HEK293 (cell line): ENCODE data around the gene WDR70.
A peak's percentile ranks its signal among the peaks of the same experiment; 100 is the strongest.

ENCODE experiments used
- BCL11A ChIP-seq: fragments of 450-650 bp; formaldehyde crosslinking; IDR thresholded peaks from 2 replicates; pipeline ENCODE4 v1.5.1; 2016; ENCODE audit warnings: low read depth, missing biosample characterization, missing genetic modification characterization
- CTCF ChIP-seq: fragments of 450-650 bp; formaldehyde crosslinking; IDR thresholded peaks from 2 replicates; pipeline ENCODE4 v1.5.1; 2016; ENCODE audit warnings: missing biosample characterization, missing genetic modification characterization
- GLIS2 ChIP-seq: fragments of 450-650 bp; formaldehyde crosslinking; IDR thresholded peaks from 2 replicates; pipeline ENCODE4 v1.5.1; 2016; ENCODE audit warnings: missing biosample characterization, missing genetic modification characterization
- IKZF3 ChIP-seq: fragments of 450-650 bp; IDR thresholded peaks from 2 replicates; pipeline ENCODE4 v1.5.0; 2018; ENCODE audit warnings: missing biosample characterization, mild to moderate bottlenecking, missing genetic modification characterization, moderate library complexity
- INSM2 ChIP-seq: fragments of 450-650 bp; formaldehyde crosslinking; IDR thresholded peaks from 2 replicates; pipeline ENCODE4 v1.5.1; 2016; ENCODE audit warnings: missing biosample characterization, missing genetic modification characterization
- KLF10 ChIP-seq: fragments of 450-650 bp; IDR thresholded peaks from 2 replicates; pipeline ENCODE4 v1.5.1; 2018; ENCODE audit warnings: missing biosample characterization, mild to moderate bottlenecking, missing genetic modification characterization
- OVOL3 ChIP-seq: fragments of 450-650 bp; formaldehyde crosslinking; IDR thresholded peaks from 2 replicates; pipeline ENCODE4 v1.5.1; 2016; ENCODE audit warnings: missing biosample characterization, missing genetic modification characterization
- PRDM10 ChIP-seq: fragments of 450-650 bp; formaldehyde crosslinking; IDR thresholded peaks from 2 replicates; pipeline ENCODE4 v1.5.1; 2016; ENCODE audit warnings: missing biosample characterization, missing genetic modification characterization
- SALL2 ChIP-seq: fragments of 450-650 bp; formaldehyde crosslinking; IDR thresholded peaks from 2 replicates; pipeline ENCODE4 v1.5.0; 2017; ENCODE audit warnings: missing biosample characterization, mild to moderate bottlenecking, missing genetic modification characterization, borderline replicate concordance
- SETDB1 ChIP-seq: IDR thresholded peaks from one replicate; pipeline ENCODE4 v1.6.1; 2017; ENCODE audit warnings: mild to moderate bottlenecking, low read length, moderate library complexity, mixed read lengths; ENCODE audit not compliant: insufficient read length
- SP3 ChIP-seq: fragments of 450-650 bp; formaldehyde crosslinking; IDR thresholded peaks from 2 replicates; pipeline ENCODE4 v1.5.1; 2016; ENCODE audit warnings: missing biosample characterization, missing genetic modification characterization
- ZEB2 ChIP-seq: fragments of 450-650 bp; formaldehyde crosslinking; IDR thresholded peaks from 2 replicates; pipeline ENCODE4 v1.5.1; 2016; ENCODE audit warnings: missing biosample characterization, missing genetic modification characterization
- ZFP3 ChIP-seq: fragments of 450-650 bp; formaldehyde crosslinking; IDR thresholded peaks from 2 replicates; pipeline ENCODE4 v1.5.1; 2016; ENCODE audit warnings: low read depth, missing biosample characterization, missing genetic modification characterization
- ZFP37 ChIP-seq: fragments of 450-650 bp; formaldehyde crosslinking; IDR thresholded peaks from 2 replicates; pipeline ENCODE4 v1.5.1; 2016; ENCODE audit warnings: missing biosample characterization, missing genetic modification characterization
- ZNF121 ChIP-seq: fragments of 450-650 bp; formaldehyde crosslinking; IDR thresholded peaks from 2 replicates; pipeline ENCODE4 v1.5.1; 2016; ENCODE audit warnings: missing biosample characterization, missing genetic modification characterization
- ZNF184 ChIP-seq: fragments of 450-650 bp; IDR thresholded peaks from 2 replicates; pipeline ENCODE4 v1.5.1; 2018; ENCODE audit warnings: missing biosample characterization, mild to moderate bottlenecking, missing genetic modification characterization
- ZNF214 ChIP-seq: fragments of 450-650 bp; formaldehyde crosslinking; IDR thresholded peaks from 2 replicates; pipeline ENCODE4 v1.5.1; 2017; ENCODE audit warnings: missing biosample characterization, mild to moderate bottlenecking, missing genetic modification characterization, borderline replicate concordance
- ZNF221 ChIP-seq: fragments of 450-650 bp; formaldehyde crosslinking; IDR thresholded peaks from 2 replicates; pipeline ENCODE4 v1.5.1; 2017; ENCODE audit warnings: missing biosample characterization, missing genetic modification characterization, borderline replicate concordance
- ZNF23 ChIP-seq: fragments of 450-650 bp; formaldehyde crosslinking; IDR thresholded peaks from 2 replicates; pipeline ENCODE4 v1.5.1; 2016; ENCODE audit warnings: missing biosample characterization, missing genetic modification characterization, borderline replicate concordance
- ZNF394 ChIP-seq: fragments of 450-650 bp; formaldehyde crosslinking; IDR thresholded peaks from 2 replicates; pipeline ENCODE4 v1.5.1; 2016; ENCODE audit warnings: missing biosample characterization, missing genetic modification characterization, mild to moderate bottlenecking, moderate library complexity, borderline replicate concordance
- ZNF518A ChIP-seq: fragments of 450-650 bp; formaldehyde crosslinking; conservative IDR thresholded peaks from 2 replicates; pipeline ENCODE4 v1.5.1; 2016; ENCODE audit warnings: low read depth, missing biosample characterization, missing genetic modification characterization
- ZNF544 ChIP-seq: fragments of 450-650 bp; formaldehyde crosslinking; IDR thresholded peaks from 2 replicates; pipeline ENCODE4 v1.5.0; 2017; ENCODE audit warnings: missing biosample characterization, missing genetic modification characterization
- ZNF561 ChIP-seq: fragments of 450-650 bp; IDR thresholded peaks from 2 replicates; pipeline ENCODE4 v1.5.1; 2018; ENCODE audit warnings: missing biosample characterization, missing genetic modification characterization, borderline replicate concordance
- ZNF704 ChIP-seq: fragments of 450-650 bp; formaldehyde crosslinking; IDR thresholded peaks from 2 replicates; pipeline ENCODE4 v1.5.1; 2016; ENCODE audit warnings: missing biosample characterization, missing genetic modification characterization
- ZXDB ChIP-seq: fragments of 450-650 bp; formaldehyde crosslinking; IDR thresholded peaks from 2 replicates; pipeline ENCODE4 v1.5.1; 2016; ENCODE audit warnings: missing biosample characterization, missing genetic modification characterization

Gene WDR70

GRCh38 chr5:37722236-37723161 lies 343.4 kb downstream of the WDR70 start (continued):
- TF ChIP-seq CTCF (tag by site-specific recombination), result no peak
- no peak; the same call in 1 of the 2 replicates for TF ChIP-seq KLF10 (tag by site-specific recombination)
- no peak for TF ChIP-seq GLIS2 (tag by site-specific recombination)
- TF ChIP-seq ZFP3 (tag by site-specific recombination), result no peak
- TF ChIP-seq SALL2, result no peak
- peak; percentile 91 for TF ChIP-seq ZNF394
- peak; percentile 62; the same call in 1 of the 2 replicates for TF ChIP-seq BCL11A (tag by site-specific recombination)
- peak; percentile 68; the same call in 1 of the 2 replicates for TF ChIP-seq ZNF184 (tag by site-specific recombination)
- TF ChIP-seq SP3, result peak; percentile 30; the same call in 1 of the 2 replicates
- no peak for TF ChIP-seq ZNF121 (tag by site-specific recombination)
- TF ChIP-seq OVOL3 (tag by site-specific recombination), result no peak
- TF ChIP-seq ZNF221 (tag by site-specific recombination), result no peak
- peak; percentile 66; the same call in 1 of the 2 replicates for TF ChIP-seq ZXDB (tag by site-specific recombination)
- TF ChIP-seq IKZF3 (tag by site-specific recombination), result no peak
- no peak for TF ChIP-seq ZNF561
- TF ChIP-seq ZNF214, result no peak
- peak; percentile 100 for TF ChIP-seq INSM2 (tag by site-specific recombination)
- peak; percentile 97 for TF ChIP-seq ZEB2 (tag by site-specific recombination)
- TF ChIP-seq ZNF704 (tag by site-specific recombination), result no peak
- no peak for TF ChIP-seq ZNF23
- peak; percentile 56; the same call in 1 of the 2 replicates for TF ChIP-seq ZFP37 (tag by site-specific recombination)
- 0 out of 2 replicates have a peak, but pooled peaks have one; percentile 17 for TF ChIP-seq ZNF518A (tag by site-specific recombination)
- peak; percentile 42; the same call in 1 of the 2 replicates for TF ChIP-seq PRDM10 (tag by site-specific recombination)
- no peak for TF ChIP-seq SETDB1
- TF ChIP-seq ZNF544 (tag by site-specific recombination), result no peak
